HepG2 (cell line): ENCODE results near the gene B4GALT5. TPM values are rescaled to one million over a fixed set of nuclear protein-coding genes. Genes with fewer than 3 reads are reported as not detected.

ENCODE experiments used
- ATF1 ChIP-seq: IDR thresholded peaks from 2 replicates; pipeline ENCODE4 v1.6.1; 2016; ENCODE audit warnings: mild to moderate bottlenecking, control low read depth
- CBFB ChIP-seq: sonication (generic); formaldehyde crosslinking; IDR thresholded peaks from 2 replicates; pipeline ENCODE4 v1.4.0; 2020; ENCODE audit warnings: missing genetic modification reagents
- GABPA ChIP-seq, 2 experiments: IDR thresholded peaks; 2 replicates each; pipeline ENCODE4 v1.6.1; 2011 to 2016; ENCODE audit warnings: low read depth in 2 of 2, low read length in 1 of 2, missing biosample characterization in 1 of 2, missing genetic modification characterization in 1 of 2
- GPN1 ChIP-seq: sonication (generic); formaldehyde crosslinking; IDR thresholded peaks from 2 replicates; pipeline ENCODE4 v1.5.1; 2020; ENCODE audit warnings: missing genetic modification reagents, borderline replicate concordance
- KDM6A ChIP-seq: IDR thresholded peaks from 2 replicates; pipeline ENCODE4 v1.6.1; 2016; ENCODE audit warnings: low read depth
- MED8 ChIP-seq: sonication (generic); formaldehyde crosslinking; IDR thresholded peaks from 2 replicates; pipeline ENCODE4 v1.8.1; 2023; ENCODE audit warnings: mild to moderate bottlenecking, missing genetic modification reagents; ENCODE audit not compliant: insufficient replicate concordance
- MTA3 ChIP-seq: sonication (generic); formaldehyde crosslinking; IDR thresholded peaks from 2 replicates; pipeline ENCODE4 v1.4.0; 2020; ENCODE audit warnings: missing genetic modification reagents
- PAF1 ChIP-seq: IDR thresholded peaks from 2 replicates; pipeline ENCODE4 v1.6.1; 2016; ENCODE audit warnings: missing genetic modification reagents, missing compliant biosample characterization
- PRMT3 ChIP-seq: sonication (generic); formaldehyde crosslinking; IDR thresholded peaks from 2 replicates; pipeline ENCODE4 v1.8.1; 2022; ENCODE audit warnings: low read depth, mild to moderate bottlenecking, moderate library complexity, missing genetic modification reagents, borderline replicate concordance
- REXO4 ChIP-seq: sonication (generic); formaldehyde crosslinking; IDR thresholded peaks from 2 replicates; pipeline ENCODE4 v1.8.0; 2022; ENCODE audit warnings: missing genetic modification reagents, mild to moderate bottlenecking, borderline replicate concordance
- RFX3 ChIP-seq: IDR thresholded peaks from 2 replicates; pipeline ENCODE4 v1.6.1; 2016; ENCODE audit warnings: missing biosample characterization, missing genetic modification reagents
- SIN3B ChIP-seq: fragments of 150-350 bp; IDR thresholded peaks from 2 replicates; pipeline ENCODE4 v1.6.1; 2014; ENCODE audit warnings: low read length
- SIX4 ChIP-seq: sonication (generic); formaldehyde crosslinking; IDR thresholded peaks from 2 replicates; pipeline ENCODE4 v1.4.0; 2020; ENCODE audit warnings: missing genetic modification reagents
- SMYD3 ChIP-seq: sonication (generic); formaldehyde crosslinking; IDR thresholded peaks from 2 replicates; pipeline ENCODE4 v1.8.1; 2023; ENCODE audit warnings: mild to moderate bottlenecking, missing genetic modification reagents
- SSRP1 ChIP-seq: IDR thresholded peaks from 2 replicates; pipeline ENCODE4 v1.6.1; 2016; ENCODE audit warnings: control low read depth
- ZBTB20 ChIP-seq: sonication (generic); formaldehyde crosslinking; IDR thresholded peaks from 2 replicates; pipeline ENCODE4 v1.8.1; 2023; ENCODE audit warnings: missing genetic modification reagents, low read depth, mild to moderate bottlenecking, borderline replicate concordance
- ZMYM3 ChIP-seq: sonication (generic); formaldehyde crosslinking; IDR thresholded peaks from 2 replicates; pipeline ENCODE4 v1.5.1; 2020; ENCODE audit warnings: mild to moderate bottlenecking, missing genetic modification reagents
- ZNF136 ChIP-seq: sonication (generic); formaldehyde crosslinking; IDR thresholded peaks from 2 replicates; pipeline ENCODE4 v1.8.1; 2022; ENCODE audit warnings: low read depth, mild to moderate bottlenecking, moderate library complexity, missing genetic modification reagents
- ZNF232 ChIP-seq: sonication (generic); formaldehyde crosslinking; IDR thresholded peaks from 2 replicates; pipeline ENCODE4 v1.4.0; 2020; ENCODE audit warnings: missing genetic modification reagents, borderline replicate concordance
- ZNF296 ChIP-seq: sonication (generic); formaldehyde crosslinking; conservative IDR thresholded peaks from 2 replicates; pipeline ENCODE4 v1.5.0; 2020; ENCODE audit warnings: mild to moderate bottlenecking, missing genetic modification reagents
- ZNF362 ChIP-seq: sonication (generic); formaldehyde crosslinking; IDR thresholded peaks from 2 replicates; pipeline ENCODE4 v1.4.0; 2020; ENCODE audit warnings: missing genetic modification reagents, mild to moderate bottlenecking, borderline replicate concordance
- ZNF513 ChIP-seq: sonication (generic); formaldehyde crosslinking; conservative IDR thresholded peaks from 2 replicates; pipeline ENCODE4 v1.5.0; 2020; ENCODE audit warnings: missing genetic modification reagents
- ZNF7 ChIP-seq: IDR thresholded peaks from 2 replicates; pipeline ENCODE4 v1.6.1; 2016; ENCODE audit warnings: missing biosample characterization, missing genetic modification reagents
- polyA plus RNA-seq, 8 experiments: library from polyadenylated mRNA; depleted of rRNA in 3 of 8; stranded (reverse) in 7 of 8; unstranded in 1 of 8; fragments of >200 nt; fragmentation: Illumina TruSeq in 4 of 8; extraction: Trizol in 4 of 8; gene quantifications; 2 replicates each; pipeline versions ENCODE4 v1.2.1 to v1.2.3, GENCODE V29; 2011 to 2016; ENCODE audit warnings: low read depth in 4 of 8, missing spikeins in 1 of 8, mixed read lengths in 1 of 8; ENCODE audit not compliant: insufficient read depth in 1 of 8
- total RNA-seq, 5 experiments: library from RNA; depleted of rRNA; stranded (reverse); fragments of >200 nt; fragmentation: Illumina TruSeq; extraction: Trizol; gene quantifications; 2 replicates each; pipeline ENCODE4 v1.2.3, GENCODE V29; 2016; ENCODE audit warnings: low read depth in 1 of 5
- TF ChIP-seq, protein P1 (sequence below): IDR thresholded peaks from 2 replicates; pipeline ENCODE4 v1.6.1; 2016; ENCODE audit warnings: missing genetic modification reagents, missing compliant biosample characterization
- TF ChIP-seq, protein P2 (sequence below): sonication (generic); formaldehyde crosslinking; IDR thresholded peaks from 2 replicates; pipeline ENCODE4 v1.4.0; 2020; ENCODE audit warnings: missing genetic modification reagents, mild to moderate bottlenecking, borderline replicate concordance

The B4GALT5 gene
- total and polyA plus RNA-seq, 2 of the 13 experiments (the other 11 are each of a cell fraction or from before 2014, with no cell fraction given): 27.3 to 30.9 TPM

DNA sequence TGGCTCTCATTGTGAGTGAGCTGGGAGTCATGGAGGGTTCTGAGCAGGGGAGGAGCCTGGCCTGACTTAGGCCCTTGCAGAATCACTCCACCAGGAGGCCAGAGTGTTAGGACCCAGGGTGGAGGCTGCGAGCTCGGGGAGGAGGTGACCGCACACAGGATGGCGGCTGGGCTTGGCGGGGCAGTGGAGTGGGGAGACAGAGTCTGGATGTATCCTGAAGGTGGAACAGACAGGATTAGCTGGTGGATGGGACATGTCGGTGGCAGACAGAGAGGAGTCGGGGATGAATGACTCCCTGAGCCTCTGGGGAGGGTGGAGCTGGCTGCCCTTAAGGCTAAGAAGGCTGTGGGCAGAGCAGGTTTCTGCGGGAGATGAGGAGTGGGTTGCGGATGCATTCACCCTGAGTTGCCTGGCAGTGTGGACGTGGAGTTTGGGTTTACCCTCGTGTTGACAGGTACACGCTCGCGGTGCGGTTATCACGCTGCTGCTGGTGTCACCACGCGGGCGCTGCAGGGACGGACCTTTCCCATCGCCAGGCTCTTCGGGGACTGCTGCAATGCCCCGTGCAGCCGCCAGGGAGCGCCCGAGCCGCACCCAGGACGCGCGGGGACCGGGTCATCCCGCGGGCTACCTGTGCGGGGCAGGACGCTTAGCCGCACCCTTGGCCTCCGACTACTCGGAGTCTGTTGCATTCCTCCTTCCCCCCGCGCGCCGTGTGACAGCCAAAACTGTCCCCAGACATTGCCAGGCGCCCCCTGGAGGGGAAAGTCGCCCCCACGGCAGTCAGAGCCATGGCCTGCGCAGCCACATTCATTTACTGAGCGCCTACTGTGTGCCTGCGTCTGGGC is 102.8 kb downstream of the B4GALT5 start (continued):
- TF ChIP-seq ZNF136: peak; percentile 97
- peak; percentile 38; the same call in 1 of the 2 replicates for TF ChIP-seq ZNF362
- no peak for TF ChIP-seq PAF1 (CRISPR knock-in tag)
- TF ChIP-seq RFX3 (CRISPR knock-in tag): no peak
- 0 out of 2 replicates have a peak, but pooled peaks have one; percentile 76 for TF ChIP-seq CBFB (CRISPR knock-in tag)
- no peak for TF ChIP-seq MED8 (CRISPR knock-in tag)
- no peak for TF ChIP-seq SMYD3 (CRISPR knock-in tag)
- no peak for TF ChIP-seq ATF1 (CRISPR knock-in tag)
- TF ChIP-seq ZMYM3: peak; percentile 85
- no peak; the same call in 1 of the 2 replicates for TF ChIP-seq ZNF296
- no peak for TF ChIP-seq SIX4 (CRISPR knock-in tag)
- TF ChIP-seq ZNF232: peak; percentile 88
- TF ChIP-seq, protein P1, sequence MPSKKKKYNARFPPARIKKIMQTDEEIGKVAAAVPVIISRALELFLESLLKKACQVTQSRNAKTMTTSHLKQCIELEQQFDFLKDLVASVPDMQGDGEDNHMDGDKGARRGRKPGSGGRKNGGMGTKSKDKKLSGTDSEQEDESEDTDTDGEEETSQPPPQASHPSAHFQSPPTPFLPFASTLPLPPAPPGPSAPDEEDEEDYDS (CRISPR knock-in tag): no peak; the same call in 1 of the 2 replicates
- no peak for TF ChIP-seq MTA3
- no peak for TF ChIP-seq ZNF7 (CRISPR knock-in tag)
- TF ChIP-seq PRMT3 (CRISPR knock-in tag): no peak
- TF ChIP-seq SSRP1: 0 out of 2 replicates have a peak, but pooled peaks have one; percentile 27
- TF ChIP-seq REXO4: no peak
- no peak for TF ChIP-seq GABPA (IDR thresholded peaks at IDR 0.05; ENCODE audit: low read depth, low read length)
- no peak for TF ChIP-seq GABPA (CRISPR knock-in tag; IDR thresholded peaks at IDR 0.05; ENCODE audit: low read depth)
- peak; percentile 40; the same call in 1 of the 2 replicates for TF ChIP-seq KDM6A (CRISPR knock-in tag)
- TF ChIP-seq ZBTB20 (CRISPR knock-in tag): no peak; the same call in 1 of the 2 replicates
- TF ChIP-seq ZNF513 (CRISPR knock-in tag): no peak; the same call in 1 of the 2 replicates
- TF ChIP-seq, protein P2, sequence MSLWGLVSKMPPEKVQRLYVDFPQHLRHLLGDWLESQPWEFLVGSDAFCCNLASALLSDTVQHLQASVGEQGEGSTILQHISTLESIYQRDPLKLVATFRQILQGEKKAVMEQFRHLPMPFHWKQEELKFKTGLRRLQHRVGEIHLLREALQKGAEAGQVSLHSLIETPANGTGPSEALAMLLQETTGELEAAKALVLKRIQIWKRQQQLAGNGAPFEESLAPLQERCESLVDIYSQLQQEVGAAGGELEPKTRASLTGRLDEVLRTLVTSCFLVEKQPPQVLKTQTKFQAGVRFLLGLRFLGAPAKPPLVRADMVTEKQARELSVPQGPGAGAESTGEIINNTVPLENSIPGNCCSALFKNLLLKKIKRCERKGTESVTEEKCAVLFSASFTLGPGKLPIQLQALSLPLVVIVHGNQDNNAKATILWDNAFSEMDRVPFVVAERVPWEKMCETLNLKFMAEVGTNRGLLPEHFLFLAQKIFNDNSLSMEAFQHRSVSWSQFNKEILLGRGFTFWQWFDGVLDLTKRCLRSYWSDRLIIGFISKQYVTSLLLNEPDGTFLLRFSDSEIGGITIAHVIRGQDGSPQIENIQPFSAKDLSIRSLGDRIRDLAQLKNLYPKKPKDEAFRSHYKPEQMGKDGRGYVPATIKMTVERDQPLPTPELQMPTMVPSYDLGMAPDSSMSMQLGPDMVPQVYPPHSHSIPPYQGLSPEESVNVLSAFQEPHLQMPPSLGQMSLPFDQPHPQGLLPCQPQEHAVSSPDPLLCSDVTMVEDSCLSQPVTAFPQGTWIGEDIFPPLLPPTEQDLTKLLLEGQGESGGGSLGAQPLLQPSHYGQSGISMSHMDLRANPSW (CRISPR knock-in tag): peak; percentile 65; the same call in 1 of the 2 replicates
- peak; percentile 48; the same call in 1 of the 2 replicates for TF ChIP-seq GPN1 (CRISPR knock-in tag)
- peak; percentile 40; the same call in 1 of the 2 replicates for TF ChIP-seq SIN3B
